ENCODE results near the gene MALRD1. TPM values are rescaled to one million over a fixed set of nuclear protein-coding genes. Genes with fewer than 3 reads are reported as not detected.

MALRD1 gene
- total RNA-seq, 1 experiment from 2014 or later: not detected

DNA sequence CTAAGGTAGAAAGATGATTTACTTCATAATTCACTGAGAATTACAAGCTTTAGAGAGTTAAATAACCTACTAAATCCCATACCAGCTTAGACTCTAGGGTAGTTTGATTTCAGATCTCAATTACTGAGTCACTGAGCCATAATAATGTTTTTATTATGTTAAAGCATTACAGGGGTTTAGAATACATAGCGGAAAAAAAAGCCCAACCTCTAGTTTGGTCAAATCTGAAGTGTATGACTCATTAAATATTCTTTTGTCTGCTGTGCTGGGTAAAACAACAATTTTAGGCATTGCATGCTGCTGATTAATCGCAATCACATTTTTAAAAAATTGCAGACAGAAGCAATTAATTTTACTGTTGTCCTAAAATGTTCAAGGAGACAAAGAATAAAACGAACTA lies 48.5 kb downstream of the MALRD1 start:
- in situ Hi-C loops (cut with HindIII; ENCODE audit: low pct_unique_long_range_greater_than_20kb, low sequenced_read_pairs) (no loop called here), intact Hi-C loops (cut with micrococcal nuclease; ENCODE audit: unreplicated experiment) (no loop called here)
- ATAC-seq (no peak), DNase-seq (ENCODE audit: low read depth, low spot score) (no peak)
- no peak overlapping the region for H3K4me3 ChIP-seq (ENCODE audit: low read depth in 2 of 2, low read length in 2 of 2)
- TF ChIP-seq POLR2AphosphoS5 (IDR thresholded peaks at IDR 0.05; ENCODE audit: low read depth, low read length) (no peak), TCF7L2 (IDR thresholded peaks at IDR 0.05; ENCODE audit: low read depth, low read length) (no peak), SIN3A (IDR thresholded peaks at IDR 0.05; ENCODE audit: borderline replicate concordance, insufficient read depth, low read depth, low read length) (no peak)
- TF ChIP-seq, protein P1, sequence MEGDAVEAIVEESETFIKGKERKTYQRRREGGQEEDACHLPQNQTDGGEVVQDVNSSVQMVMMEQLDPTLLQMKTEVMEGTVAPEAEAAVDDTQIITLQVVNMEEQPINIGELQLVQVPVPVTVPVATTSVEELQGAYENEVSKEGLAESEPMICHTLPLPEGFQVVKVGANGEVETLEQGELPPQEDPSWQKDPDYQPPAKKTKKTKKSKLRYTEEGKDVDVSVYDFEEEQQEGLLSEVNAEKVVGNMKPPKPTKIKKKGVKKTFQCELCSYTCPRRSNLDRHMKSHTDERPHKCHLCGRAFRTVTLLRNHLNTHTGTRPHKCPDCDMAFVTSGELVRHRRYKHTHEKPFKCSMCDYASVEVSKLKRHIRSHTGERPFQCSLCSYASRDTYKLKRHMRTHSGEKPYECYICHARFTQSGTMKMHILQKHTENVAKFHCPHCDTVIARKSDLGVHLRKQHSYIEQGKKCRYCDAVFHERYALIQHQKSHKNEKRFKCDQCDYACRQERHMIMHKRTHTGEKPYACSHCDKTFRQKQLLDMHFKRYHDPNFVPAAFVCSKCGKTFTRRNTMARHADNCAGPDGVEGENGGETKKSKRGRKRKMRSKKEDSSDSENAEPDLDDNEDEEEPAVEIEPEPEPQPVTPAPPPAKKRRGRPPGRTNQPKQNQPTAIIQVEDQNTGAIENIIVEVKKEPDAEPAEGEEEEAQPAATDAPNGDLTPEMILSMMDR (IDR thresholded peaks at IDR 0.05): no peak
- TF ChIP-seq, protein P2, sequence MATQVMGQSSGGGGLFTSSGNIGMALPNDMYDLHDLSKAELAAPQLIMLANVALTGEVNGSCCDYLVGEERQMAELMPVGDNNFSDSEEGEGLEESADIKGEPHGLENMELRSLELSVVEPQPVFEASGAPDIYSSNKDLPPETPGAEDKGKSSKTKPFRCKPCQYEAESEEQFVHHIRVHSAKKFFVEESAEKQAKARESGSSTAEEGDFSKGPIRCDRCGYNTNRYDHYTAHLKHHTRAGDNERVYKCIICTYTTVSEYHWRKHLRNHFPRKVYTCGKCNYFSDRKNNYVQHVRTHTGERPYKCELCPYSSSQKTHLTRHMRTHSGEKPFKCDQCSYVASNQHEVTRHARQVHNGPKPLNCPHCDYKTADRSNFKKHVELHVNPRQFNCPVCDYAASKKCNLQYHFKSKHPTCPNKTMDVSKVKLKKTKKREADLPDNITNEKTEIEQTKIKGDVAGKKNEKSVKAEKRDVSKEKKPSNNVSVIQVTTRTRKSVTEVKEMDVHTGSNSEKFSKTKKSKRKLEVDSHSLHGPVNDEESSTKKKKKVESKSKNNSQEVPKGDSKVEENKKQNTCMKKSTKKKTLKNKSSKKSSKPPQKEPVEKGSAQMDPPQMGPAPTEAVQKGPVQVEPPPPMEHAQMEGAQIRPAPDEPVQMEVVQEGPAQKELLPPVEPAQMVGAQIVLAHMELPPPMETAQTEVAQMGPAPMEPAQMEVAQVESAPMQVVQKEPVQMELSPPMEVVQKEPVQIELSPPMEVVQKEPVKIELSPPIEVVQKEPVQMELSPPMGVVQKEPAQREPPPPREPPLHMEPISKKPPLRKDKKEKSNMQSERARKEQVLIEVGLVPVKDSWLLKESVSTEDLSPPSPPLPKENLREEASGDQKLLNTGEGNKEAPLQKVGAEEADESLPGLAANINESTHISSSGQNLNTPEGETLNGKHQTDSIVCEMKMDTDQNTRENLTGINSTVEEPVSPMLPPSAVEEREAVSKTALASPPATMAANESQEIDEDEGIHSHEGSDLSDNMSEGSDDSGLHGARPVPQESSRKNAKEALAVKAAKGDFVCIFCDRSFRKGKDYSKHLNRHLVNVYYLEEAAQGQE (IDR thresholded peaks at IDR 0.05; ENCODE audit: insufficient read depth in 1 of 2, low read depth in 2 of 2, low read length in 1 of 2): no peak
- CTCF ChIA-PET: no interaction called here
- no peak overlapping the region for H3K27ac ChIP-seq (ENCODE audit: low read length)
- H3K9me3 ChIP-seq (ENCODE audit: control insufficient read depth, insufficient read depth, low read depth, low read length): no peaks in the 10 kb centered on the region
- H3K4me1 ChIP-seq (ENCODE audit: control insufficient read depth, insufficient read depth, low read length): no peaks in the 10 kb centered on the region
- BruUV-seq (replicated peaks): no TSS peak
- POLR2A ChIA-PET: no interaction called here
- no peaks in the 10 kb centered on the region for H3K27me3 ChIP-seq (ENCODE audit: control insufficient read depth, insufficient read depth, low read length)
- H3K36me3 ChIP-seq (ENCODE audit: control insufficient read depth, insufficient read depth, low read length): no peaks in the 10 kb centered on the region

DNA sequence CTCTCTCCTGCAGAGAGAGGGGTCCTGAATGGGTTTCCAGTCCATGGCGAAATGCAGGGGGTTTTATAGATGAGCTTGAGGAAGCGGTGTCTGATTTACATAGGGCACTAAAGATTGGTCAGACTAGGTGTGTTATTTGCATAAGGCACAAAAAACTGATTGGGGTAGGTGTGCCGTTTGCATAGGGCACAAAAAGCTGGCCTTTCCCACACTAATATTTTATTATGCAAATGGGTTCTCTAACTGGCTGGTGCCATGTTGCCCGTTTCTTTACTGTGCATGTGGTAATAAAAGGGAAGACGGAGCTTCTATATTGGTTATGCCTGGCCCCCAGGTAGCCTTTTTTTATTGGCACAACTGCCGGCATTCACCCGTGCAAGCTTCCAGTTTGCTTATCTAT lies 50.2 kb downstream of the MALRD1 start:
- no TSS peak for BruUV-seq (replicated peaks)
- ChIA-PET CTCF (no interaction called here), POLR2A (no interaction called here)
- Histone ChIP-seq H3K4me1 (ENCODE audit: control insufficient read depth, insufficient read depth, low read length) (no peaks in the 10 kb centered on the region), H3K27me3 (ENCODE audit: control insufficient read depth, insufficient read depth, low read length) (no peaks in the 10 kb centered on the region), H3K27ac (ENCODE audit: low read length) (no peak overlapping the region), H3K4me3 (ENCODE audit: low read depth in 2 of 2, low read length in 2 of 2) (no peak overlapping the region), H3K36me3 (ENCODE audit: control insufficient read depth, insufficient read depth, low read length) (no peaks in the 10 kb centered on the region), H3K9me3 (ENCODE audit: control insufficient read depth, insufficient read depth, low read depth, low read length) (no peaks in the 10 kb centered on the region)
- intact Hi-C loops (cut with micrococcal nuclease; ENCODE audit: unreplicated experiment): no loop called here
- in situ Hi-C loops (cut with HindIII; ENCODE audit: low pct_unique_long_range_greater_than_20kb, low sequenced_read_pairs): no loop called here
- DNase-seq (ENCODE audit: low read depth, low spot score) (no peak), ATAC-seq (no peak)
- TF ChIP-seq SIN3A (IDR thresholded peaks at IDR 0.05; ENCODE audit: borderline replicate concordance, insufficient read depth, low read depth, low read length): no peak
- TF ChIP-seq, protein P2 (IDR thresholded peaks at IDR 0.05; ENCODE audit: insufficient read depth in 1 of 2, low read depth in 2 of 2, low read length in 1 of 2): no peak
- TF ChIP-seq, protein P1 (IDR thresholded peaks at IDR 0.05): no peak
- no peak for TF ChIP-seq TCF7L2 (IDR thresholded peaks at IDR 0.05; ENCODE audit: low read depth, low read length)
- no peak for TF ChIP-seq POLR2AphosphoS5 (IDR thresholded peaks at IDR 0.05; ENCODE audit: low read depth, low read length)

All from Panc1 (cell line).